Fibroblast of lung (primary cell): Measurements from ENCODE around the gene COMP.

Source experiments
- CTCF ChIP-seq, 2 donors: IDR thresholded peaks in 1 of 2; conservative IDR thresholded peaks in 1 of 2; 1 replicate in 1 of 2; 2 replicates in 1 of 2; pipeline ENCODE4 v1.5.1; 2011 to 2012; ENCODE audit warnings: low read length in 2 of 2, control low read depth in 1 of 2, inconsistent platforms in 1 of 2, low read depth in 1 of 2, mild to moderate bottlenecking in 1 of 2
- EZH2 ChIP-seq: IDR thresholded peaks from 2 replicates; pipeline ENCODE4 v1.5.1; 2012; ENCODE audit warnings: low read length, control low read depth, mild to moderate bottlenecking; ENCODE audit errors: missing control alignments

DNA sequence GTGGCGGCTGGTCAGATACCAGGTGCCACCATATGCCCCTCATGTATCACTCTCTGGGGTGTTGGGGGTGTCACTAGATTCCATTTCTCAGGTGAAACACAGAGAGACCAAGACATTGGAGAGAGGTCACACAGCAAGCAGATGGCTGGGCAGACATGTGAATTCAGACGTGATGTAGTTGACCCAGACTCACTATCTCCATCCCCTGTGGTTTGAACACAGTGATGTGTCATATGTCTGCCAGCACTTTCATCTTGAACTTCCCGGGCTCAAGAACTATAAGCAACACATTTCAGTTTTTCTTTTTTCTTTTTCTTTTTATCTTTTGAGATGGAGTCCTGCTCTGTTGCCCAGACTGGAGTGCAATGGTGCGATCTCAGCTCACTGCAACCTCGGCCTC, 24.6 kb upstream of the COMP start:
- no peak for TF ChIP-seq EZH2
- TF ChIP-seq CTCF (conservative IDR thresholded peaks at IDR 0.05 in 1 of 2, IDR thresholded peaks at IDR 0.05 in 1 of 2; ENCODE audit: low read depth in 1 of 2, low read length in 2 of 2), result no peak
